HepG2 (cell line): ENCODE measurements around the gene FKBP9. TPM values are rescaled to one million over a fixed set of nuclear protein-coding genes. Genes with fewer than 3 reads are reported as not detected.

Experiments used
- ASH2L ChIP-seq: fragments of 300-600, 200-600 bp; sonication (generic); IDR thresholded peaks from 2 replicates; pipeline ENCODE4 v1.7.0; 2017; ENCODE audit warnings: low read depth, mild to moderate bottlenecking, moderate library complexity, mixed read lengths, low read length; ENCODE audit not compliant: insufficient read length
- ELF3 ChIP-seq: IDR thresholded peaks from 2 replicates; pipeline ENCODE4 v1.6.1; 2016; ENCODE audit warnings: missing genetic modification reagents, missing compliant biosample characterization
- FOXA1 ChIP-seq, 2 experiments: fragments of 450-650 bp in 1 of 2; sonication (generic) in 1 of 2; formaldehyde crosslinking in 1 of 2; IDR thresholded peaks; 2 replicates each; pipeline versions ENCODE4 v1.4.0 to v1.6.1; 2016 to 2020; ENCODE audit warnings: missing genetic modification reagents in 1 of 2
- FOXA3 ChIP-seq: IDR thresholded peaks from 2 replicates; pipeline ENCODE4 v1.6.1; 2016; ENCODE audit warnings: missing genetic modification reagents, missing compliant biosample characterization
- HNF4A ChIP-seq: sonication (generic); formaldehyde crosslinking; IDR thresholded peaks from 2 replicates; pipeline ENCODE4 v1.4.0; 2020; ENCODE audit warnings: missing genetic modification reagents
- IRF2 ChIP-seq: IDR thresholded peaks from 2 replicates; pipeline ENCODE4 v1.6.1; 2018; ENCODE audit warnings: missing genetic modification reagents, missing compliant biosample characterization
- KDM6A ChIP-seq: IDR thresholded peaks from 2 replicates; pipeline ENCODE4 v1.6.1; 2016; ENCODE audit warnings: low read depth
- KMT2A ChIP-seq: sonication (generic); formaldehyde crosslinking; IDR thresholded peaks from 2 replicates; pipeline ENCODE4 v1.4.0; 2020; ENCODE audit warnings: missing genetic modification reagents
- KMT2B ChIP-seq: IDR thresholded peaks from 2 replicates; pipeline ENCODE4 v1.6.1; 2016; ENCODE audit warnings: missing genetic modification reagents, missing compliant biosample characterization
- MXD4 ChIP-seq: IDR thresholded peaks from 2 replicates; pipeline ENCODE4 v1.6.1; 2016; ENCODE audit warnings: mild to moderate bottlenecking, missing biosample characterization, missing genetic modification reagents
- NR2F6 ChIP-seq, 2 experiments: IDR thresholded peaks; 2 replicates each; pipeline ENCODE4 v1.6.1; 2016; ENCODE audit warnings: antibody characterized with exemption in 1 of 2, mild to moderate bottlenecking in 1 of 2
- RAD21 ChIP-seq: fragments of 450-650 bp; formaldehyde crosslinking; IDR thresholded peaks from 2 replicates; pipeline ENCODE4 v1.5.0; 2020; ENCODE audit warnings: mild to moderate bottlenecking
- REXO4 ChIP-seq: sonication (generic); formaldehyde crosslinking; IDR thresholded peaks from 2 replicates; pipeline ENCODE4 v1.8.0; 2022; ENCODE audit warnings: missing genetic modification reagents, mild to moderate bottlenecking, borderline replicate concordance
- RXRB ChIP-seq: IDR thresholded peaks from 2 replicates; pipeline ENCODE4 v1.6.1; 2016; ENCODE audit warnings: borderline replicate concordance, missing genetic modification reagents, missing compliant biosample characterization
- YEATS4 ChIP-seq: sonication (generic); formaldehyde crosslinking; IDR thresholded peaks from 2 replicates; pipeline ENCODE4 v1.4.0; 2020; ENCODE audit warnings: missing genetic modification reagents, borderline replicate concordance
- ZNF263 ChIP-seq: sonication (generic); formaldehyde crosslinking; IDR thresholded peaks from 2 replicates; pipeline ENCODE4 v1.4.0; 2020; ENCODE audit warnings: missing genetic modification reagents
- ZNF644 ChIP-seq: IDR thresholded peaks from 2 replicates; pipeline ENCODE4 v1.6.1; 2016; ENCODE audit warnings: low read depth
- polyA plus RNA-seq, 8 experiments: library from polyadenylated mRNA; depleted of rRNA in 3 of 8; stranded (reverse) in 7 of 8; unstranded in 1 of 8; fragments of >200 nt; fragmentation: Illumina TruSeq in 4 of 8; extraction: Trizol in 4 of 8; gene quantifications; 2 replicates each; pipeline versions ENCODE4 v1.2.1 to v1.2.3, GENCODE V29; 2011 to 2016; ENCODE audit warnings: low read depth in 4 of 8, missing spikeins in 1 of 8, mixed read lengths in 1 of 8; ENCODE audit not compliant: insufficient read depth in 1 of 8
- total RNA-seq, 5 experiments: library from RNA; depleted of rRNA; stranded (reverse); fragments of >200 nt; fragmentation: Illumina TruSeq; extraction: Trizol; gene quantifications; 2 replicates each; pipeline ENCODE4 v1.2.3, GENCODE V29; 2016; ENCODE audit warnings: low read depth in 1 of 5
- TF ChIP-seq, protein P1 (sequence below): IDR thresholded peaks from 2 replicates; pipeline ENCODE4 v1.4.0; 2020; ENCODE audit warnings: mild to moderate bottlenecking, missing genetic modification reagents
- TF ChIP-seq, protein P2 (sequence below): sonication (generic); formaldehyde crosslinking; IDR thresholded peaks from 2 replicates; pipeline ENCODE4 v1.5.0; 2020; ENCODE audit warnings: mild to moderate bottlenecking, missing genetic modification reagents, moderate library complexity
- TF ChIP-seq, protein P3 (sequence below): sonication (generic); formaldehyde crosslinking; IDR thresholded peaks from 2 replicates; pipeline ENCODE4 v1.4.0; 2020; ENCODE audit warnings: low read depth, mild to moderate bottlenecking, missing genetic modification reagents
- TF ChIP-seq, protein P4 (sequence below), 2 experiments: sonication (generic) in 1 of 2; formaldehyde crosslinking in 1 of 2; IDR thresholded peaks; 2 replicates each; pipeline versions ENCODE4 v1.4.0 to v1.6.1; 2018 to 2020; ENCODE audit warnings: missing genetic modification reagents in 2 of 2, borderline replicate concordance in 1 of 2, low read depth in 1 of 2, mild to moderate bottlenecking in 1 of 2, missing biosample characterization in 1 of 2

FKBP9 gene
- total and polyA plus RNA-seq, 2 of the 13 experiments (the other 11 are each of a cell fraction or from before 2014, with no cell fraction given): 34.0 to 41.5 TPM

DNA sequence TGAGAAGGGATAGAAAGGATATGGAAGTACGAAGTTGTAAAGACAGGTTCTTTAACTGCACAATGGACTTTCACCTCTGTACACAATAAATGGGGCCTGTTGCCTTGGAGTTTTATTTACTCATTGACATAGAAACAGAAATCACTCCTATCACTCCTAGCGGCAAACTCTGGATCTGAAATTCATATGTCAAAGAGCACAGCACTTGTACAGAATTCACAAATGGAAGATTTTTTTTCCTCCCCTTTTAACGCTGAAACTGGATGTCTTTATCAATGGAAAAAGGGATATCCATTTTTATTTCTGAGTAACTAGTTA lies 87.1 kb downstream of the FKBP9 start (continued):
- TF ChIP-seq, protein P1, sequence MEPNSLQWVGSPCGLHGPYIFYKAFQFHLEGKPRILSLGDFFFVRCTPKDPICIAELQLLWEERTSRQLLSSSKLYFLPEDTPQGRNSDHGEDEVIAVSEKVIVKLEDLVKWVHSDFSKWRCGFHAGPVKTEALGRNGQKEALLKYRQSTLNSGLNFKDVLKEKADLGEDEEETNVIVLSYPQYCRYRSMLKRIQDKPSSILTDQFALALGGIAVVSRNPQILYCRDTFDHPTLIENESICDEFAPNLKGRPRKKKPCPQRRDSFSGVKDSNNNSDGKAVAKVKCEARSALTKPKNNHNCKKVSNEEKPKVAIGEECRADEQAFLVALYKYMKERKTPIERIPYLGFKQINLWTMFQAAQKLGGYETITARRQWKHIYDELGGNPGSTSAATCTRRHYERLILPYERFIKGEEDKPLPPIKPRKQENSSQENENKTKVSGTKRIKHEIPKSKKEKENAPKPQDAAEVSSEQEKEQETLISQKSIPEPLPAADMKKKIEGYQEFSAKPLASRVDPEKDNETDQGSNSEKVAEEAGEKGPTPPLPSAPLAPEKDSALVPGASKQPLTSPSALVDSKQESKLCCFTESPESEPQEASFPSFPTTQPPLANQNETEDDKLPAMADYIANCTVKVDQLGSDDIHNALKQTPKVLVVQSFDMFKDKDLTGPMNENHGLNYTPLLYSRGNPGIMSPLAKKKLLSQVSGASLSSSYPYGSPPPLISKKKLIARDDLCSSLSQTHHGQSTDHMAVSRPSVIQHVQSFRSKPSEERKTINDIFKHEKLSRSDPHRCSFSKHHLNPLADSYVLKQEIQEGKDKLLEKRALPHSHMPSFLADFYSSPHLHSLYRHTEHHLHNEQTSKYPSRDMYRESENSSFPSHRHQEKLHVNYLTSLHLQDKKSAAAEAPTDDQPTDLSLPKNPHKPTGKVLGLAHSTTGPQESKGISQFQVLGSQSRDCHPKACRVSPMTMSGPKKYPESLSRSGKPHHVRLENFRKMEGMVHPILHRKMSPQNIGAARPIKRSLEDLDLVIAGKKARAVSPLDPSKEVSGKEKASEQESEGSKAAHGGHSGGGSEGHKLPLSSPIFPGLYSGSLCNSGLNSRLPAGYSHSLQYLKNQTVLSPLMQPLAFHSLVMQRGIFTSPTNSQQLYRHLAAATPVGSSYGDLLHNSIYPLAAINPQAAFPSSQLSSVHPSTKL (CRISPR knock-in tag): peak; percentile 74
- TF ChIP-seq, protein P2, sequence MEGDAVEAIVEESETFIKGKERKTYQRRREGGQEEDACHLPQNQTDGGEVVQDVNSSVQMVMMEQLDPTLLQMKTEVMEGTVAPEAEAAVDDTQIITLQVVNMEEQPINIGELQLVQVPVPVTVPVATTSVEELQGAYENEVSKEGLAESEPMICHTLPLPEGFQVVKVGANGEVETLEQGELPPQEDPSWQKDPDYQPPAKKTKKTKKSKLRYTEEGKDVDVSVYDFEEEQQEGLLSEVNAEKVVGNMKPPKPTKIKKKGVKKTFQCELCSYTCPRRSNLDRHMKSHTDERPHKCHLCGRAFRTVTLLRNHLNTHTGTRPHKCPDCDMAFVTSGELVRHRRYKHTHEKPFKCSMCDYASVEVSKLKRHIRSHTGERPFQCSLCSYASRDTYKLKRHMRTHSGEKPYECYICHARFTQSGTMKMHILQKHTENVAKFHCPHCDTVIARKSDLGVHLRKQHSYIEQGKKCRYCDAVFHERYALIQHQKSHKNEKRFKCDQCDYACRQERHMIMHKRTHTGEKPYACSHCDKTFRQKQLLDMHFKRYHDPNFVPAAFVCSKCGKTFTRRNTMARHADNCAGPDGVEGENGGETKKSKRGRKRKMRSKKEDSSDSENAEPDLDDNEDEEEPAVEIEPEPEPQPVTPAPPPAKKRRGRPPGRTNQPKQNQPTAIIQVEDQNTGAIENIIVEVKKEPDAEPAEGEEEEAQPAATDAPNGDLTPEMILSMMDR (CRISPR knock-in tag): peak; percentile 45
- TF ChIP-seq ASH2L: peak; percentile 29
- TF ChIP-seq, protein P3, sequence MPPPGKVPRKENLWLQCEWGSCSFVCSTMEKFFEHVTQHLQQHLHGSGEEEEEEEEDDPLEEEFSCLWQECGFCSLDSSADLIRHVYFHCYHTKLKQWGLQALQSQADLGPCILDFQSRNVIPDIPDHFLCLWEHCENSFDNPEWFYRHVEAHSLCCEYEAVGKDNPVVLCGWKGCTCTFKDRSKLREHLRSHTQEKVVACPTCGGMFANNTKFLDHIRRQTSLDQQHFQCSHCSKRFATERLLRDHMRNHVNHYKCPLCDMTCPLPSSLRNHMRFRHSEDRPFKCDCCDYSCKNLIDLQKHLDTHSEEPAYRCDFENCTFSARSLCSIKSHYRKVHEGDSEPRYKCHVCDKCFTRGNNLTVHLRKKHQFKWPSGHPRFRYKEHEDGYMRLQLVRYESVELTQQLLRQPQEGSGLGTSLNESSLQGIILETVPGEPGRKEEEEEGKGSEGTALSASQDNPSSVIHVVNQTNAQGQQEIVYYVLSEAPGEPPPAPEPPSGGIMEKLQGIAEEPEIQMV: no peak
- TF ChIP-seq ELF3: 0 out of 2 replicates have a peak, but pooled peaks have one; percentile 25
- peak; percentile 22; the same call in 1 of the 2 replicates for TF ChIP-seq NR2F6 (IDR thresholded peaks at IDR 0.05)
- no peak for TF ChIP-seq NR2F6 (CRISPR knock-in tag; IDR thresholded peaks at IDR 0.05)
- TF ChIP-seq ZNF263 (CRISPR knock-in tag): no peak
- TF ChIP-seq HNF4A (CRISPR knock-in tag): peak; percentile 87
- no peak for TF ChIP-seq MXD4 (CRISPR knock-in tag)
- TF ChIP-seq YEATS4: peak; percentile 18; the same call in 1 of the 2 replicates
- TF ChIP-seq ZNF644: peak; percentile 29; the same call in 1 of the 2 replicates
- TF ChIP-seq FOXA3: peak; percentile 77
- no peak for TF ChIP-seq REXO4 (CRISPR knock-in tag)
- 0 out of 2 replicates have a peak, but pooled peaks have one; percentile 24 for TF ChIP-seq KMT2B (CRISPR knock-in tag)
- TF ChIP-seq KMT2A: peak; percentile 54; the same call in 1 of the 2 replicates
- TF ChIP-seq RAD21 (CRISPR knock-in tag): 0 out of 2 replicates have a peak, but pooled peaks have one; percentile 36
- no peak for TF ChIP-seq FOXA1 (IDR thresholded peaks at IDR 0.05)
- peak; percentile 74 for TF ChIP-seq FOXA1 (CRISPR knock-in tag; IDR thresholded peaks at IDR 0.05)
- peak; percentile 72 for TF ChIP-seq RXRB (CRISPR knock-in tag)
- peak; percentile 28; the same call in 1 of the 2 replicates for TF ChIP-seq IRF2 (CRISPR knock-in tag)
- TF ChIP-seq, protein P4, sequence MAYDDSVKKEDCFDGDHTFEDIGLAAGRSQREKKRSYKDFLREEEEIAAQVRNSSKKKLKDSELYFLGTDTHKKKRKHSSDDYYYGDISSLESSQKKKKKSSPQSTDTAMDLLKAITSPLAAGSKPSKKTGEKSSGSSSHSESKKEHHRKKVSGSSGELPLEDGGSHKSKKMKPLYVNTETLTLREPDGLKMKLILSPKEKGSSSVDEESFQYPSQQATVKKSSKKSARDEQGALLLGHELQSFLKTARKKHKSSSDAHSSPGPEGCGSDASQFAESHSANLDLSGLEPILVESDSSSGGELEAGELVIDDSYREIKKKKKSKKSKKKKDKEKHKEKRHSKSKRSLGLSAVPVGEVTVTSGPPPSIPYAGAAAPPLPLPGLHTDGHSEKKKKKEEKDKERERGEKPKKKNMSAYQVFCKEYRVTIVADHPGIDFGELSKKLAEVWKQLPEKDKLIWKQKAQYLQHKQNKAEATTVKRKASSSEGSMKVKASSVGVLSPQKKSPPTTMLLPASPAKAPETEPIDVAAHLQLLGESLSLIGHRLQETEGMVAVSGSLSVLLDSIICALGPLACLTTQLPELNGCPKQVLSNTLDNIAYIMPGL (CRISPR knock-in tag; IDR thresholded peaks at IDR 0.05; ENCODE audit: borderline replicate concordance in 1 of 2, low read depth in 1 of 2): peak in 1 of 2 experiments; percentile 52; a peak in 1 of 4 replicates
- peak; percentile 94 for TF ChIP-seq KDM6A
